ENCODE results near the gene SERAC1. TPM values are rescaled to one million over a fixed set of nuclear protein-coding genes. Genes with fewer than 3 reads are reported as not detected.

SERAC1 gene
- total and polyA plus RNA-seq, 10 of the 15 experiments (the other 5 are each of a cell fraction or from before 2014, with no cell fraction given): 0.76 to 2.9 (median 2.2) TPM

- WGBS (ENCODE audit: insufficient coverage, insufficient replicate concordance, low lambda C conversion rate, missing lambda C conversion rate): 88% methylated on average over 34 of the region's 34 CpGs
- H3K27me3 ChIP-seq (replicated peaks in 1 of 2; ENCODE audit: control insufficient read depth in 2 of 2, insufficient read depth in 2 of 2, low read length in 1 of 2): no peaks in the 10 kb centered on the region
- H2AFZ ChIP-seq (ENCODE audit: control insufficient read depth, low read depth, low read length): no peak overlapping the region
- H4K20me1 ChIP-seq (ENCODE audit: control insufficient read depth, insufficient read depth): no peaks in the 10 kb centered on the region
- ChIA-PET POLR2A (interaction anchor here (1.2 kb wide), 1 partner anchor 225 kb away, joined by 3 read pairs; no protein-coding TSS in a partner anchor), RAD21 (ENCODE audit: unreplicated experiment) (interaction anchor here (1.1 to 1.6 kb wide), 5 partner anchors 78 to 757 kb away, joined by 3 to 6 read pairs (median 3); no protein-coding TSS in a partner anchor), CTCF (interaction anchor here (0.6 to 3.2 kb wide), 24 partner anchors 8 to 757 kb away, joined by 3 to 19 read pairs (median 4); no protein-coding TSS in a partner anchor), SMC1A (ENCODE audit: uncharacterized antibody, unreplicated experiment) (interaction anchor here (1.0 to 2.4 kb wide), 11 partner anchors 45 to 405 kb away, joined by 3 to 6 read pairs (median 3); no protein-coding TSS in a partner anchor)
- no peaks in the 10 kb centered on the region for H3K4me1 ChIP-seq (ENCODE audit: control insufficient read depth, insufficient read depth, low read length)
- no peak overlapping the region for H3K9ac ChIP-seq (ENCODE audit: control insufficient read depth, insufficient read depth, low read length)
- in situ Hi-C loops (cut with MboI): no loop called here
- H3K9me3 ChIP-seq (replicated peaks; ENCODE audit: control insufficient read depth, insufficient read depth, low read length): no peaks in the 10 kb centered on the region
- BruUV-seq (replicated peaks): no TSS peak
- H3K36me3 ChIP-seq (ENCODE audit: control insufficient read depth in 2 of 2, insufficient read depth in 2 of 2, low read length in 1 of 2): no peaks in the 10 kb centered on the region
- no peak overlapping the region for H3K27ac ChIP-seq (ENCODE audit: control insufficient read depth, insufficient read depth)
- no peak overlapping the region for H3K4me2 ChIP-seq (ENCODE audit: control insufficient read depth, insufficient read depth)
- no peak overlapping the region for H3K4me3 ChIP-seq
- no peaks in the 10 kb centered on the region for H3K79me2 ChIP-seq (ENCODE audit: control insufficient read depth, insufficient read depth, low read length)
- no peak for TF ChIP-seq ZNF622 (IDR thresholded peaks at IDR 0.05)
- TF ChIP-seq ZNF24 (IDR thresholded peaks at IDR 0.05): no peak
- no peak for TF ChIP-seq SUZ12 (IDR thresholded peaks at IDR 0.05; ENCODE audit: unreplicated experiment)
- 0 out of 4 replicates have a peak, but pooled peaks of 1 of the 2 experiments have one; percentile 3 for TF ChIP-seq BHLHE40 (IDR thresholded peaks at IDR 0.05; ENCODE audit: borderline replicate concordance in 1 of 2, low read depth in 2 of 2, low read length in 1 of 2)
- ATAC-seq (peak; percentile 28), FAIRE-seq (no peak), DNase-seq (ENCODE audit: low read depth, low spot score) (no peak)
- intact Hi-C loops (cut with micrococcal nuclease; ENCODE audit: unreplicated experiment): loop anchor here (1.0 to 10.0 kb wide), 4 partner anchors 90 to 757 kb away; partner anchors contain the start of gene SYNJ2
Observed at GRCh38 chr6:158071121-158072082, 96.7 kb downstream of the SERAC1 start.

DNA sequence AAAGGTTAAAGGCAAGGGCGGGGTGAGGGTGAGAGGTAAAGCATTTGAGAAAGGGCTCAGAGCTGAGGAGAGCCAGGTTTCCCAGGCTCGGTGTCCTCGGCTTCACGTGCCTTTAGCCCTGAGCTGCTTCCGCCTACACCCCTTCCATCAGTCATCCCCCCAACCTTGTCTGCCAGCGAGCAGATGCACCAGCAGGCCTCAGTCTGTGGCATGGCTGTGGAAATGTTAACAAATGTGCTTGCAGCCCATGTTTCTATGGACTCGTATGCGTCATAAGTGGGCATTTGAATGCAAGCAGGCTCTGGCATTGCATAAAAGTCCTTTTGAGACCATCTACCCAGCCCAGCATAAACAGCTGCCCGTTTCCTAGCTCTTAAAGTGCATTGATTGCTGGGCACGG lies 97.5 kb downstream of the SERAC1 start:
- no peak overlapping the region for H3K4me2 ChIP-seq (ENCODE audit: control insufficient read depth, insufficient read depth)
- ChIA-PET RAD21 (ENCODE audit: unreplicated experiment) (no interaction called here), SMC1A (ENCODE audit: uncharacterized antibody, unreplicated experiment) (interaction anchor here (0.9 to 1.4 kb wide), 2 partner anchors 156 to 756 kb away, joined by 3 to 4 read pairs; no protein-coding TSS in a partner anchor), CTCF (interaction anchor here (0.6 to 2.3 kb wide), 8 partner anchors 9 to 755 kb away, joined by 3 to 7 read pairs (median 4); no protein-coding TSS in a partner anchor), POLR2A (no interaction called here)
- BruUV-seq (replicated peaks): no TSS peak
- intact Hi-C loops (cut with micrococcal nuclease; ENCODE audit: unreplicated experiment) (loop anchor here (10.0 kb wide), 2 partner anchors 166 to 756 kb away; no protein-coding TSS in a partner anchor), in situ Hi-C loops (cut with MboI) (no loop called here)
- ATAC-seq (no peak), DNase-seq (ENCODE audit: low read depth, low spot score) (no peak), FAIRE-seq (no peak)
- H3K79me2 ChIP-seq (ENCODE audit: control insufficient read depth, insufficient read depth, low read length): no peaks in the 10 kb centered on the region
- H3K27me3 ChIP-seq (replicated peaks in 1 of 2; ENCODE audit: control insufficient read depth in 2 of 2, insufficient read depth in 2 of 2, low read length in 1 of 2): no peaks in the 10 kb centered on the region
- no peaks in the 10 kb centered on the region for H3K36me3 ChIP-seq (ENCODE audit: control insufficient read depth in 2 of 2, insufficient read depth in 2 of 2, low read length in 1 of 2)
- no peak overlapping the region for H3K9ac ChIP-seq (ENCODE audit: control insufficient read depth, insufficient read depth, low read length)
- H3K9me3 ChIP-seq (replicated peaks; ENCODE audit: control insufficient read depth, insufficient read depth, low read length): no peaks in the 10 kb centered on the region
- no peaks in the 10 kb centered on the region for H4K20me1 ChIP-seq (ENCODE audit: control insufficient read depth, insufficient read depth)
- 98% methylated on average over 10 of the region's 10 CpGs for WGBS (ENCODE audit: insufficient coverage, insufficient replicate concordance, low lambda C conversion rate, missing lambda C conversion rate)
- H3K4me1 ChIP-seq (ENCODE audit: control insufficient read depth, insufficient read depth, low read length): no peaks in the 10 kb centered on the region
- no peak overlapping the region for H3K27ac ChIP-seq (ENCODE audit: control insufficient read depth, insufficient read depth)
- no peak overlapping the region for H3K4me3 ChIP-seq
- H2AFZ ChIP-seq (ENCODE audit: control insufficient read depth, low read depth, low read length): no peak overlapping the region
- TF ChIP-seq WRNIP1 (IDR thresholded peaks at IDR 0.05; ENCODE audit: borderline replicate concordance, low read depth, low read length) (no peak), CEBPZ (IDR thresholded peaks at IDR 0.05; ENCODE audit: low read depth, low read length) (no peak), NFYA (IDR thresholded peaks at IDR 0.05; ENCODE audit: borderline replicate concordance, low read depth, low read length) (no peak), BHLHE40 (IDR thresholded peaks at IDR 0.05; ENCODE audit: borderline replicate concordance in 1 of 2, low read depth in 2 of 2, low read length in 1 of 2) (no peak), ZNF384 (IDR thresholded peaks at IDR 0.05; ENCODE audit: borderline replicate concordance, low read depth, low read length) (no peak), PKNOX1 (IDR thresholded peaks at IDR 0.05) (no peak), HDGF (IDR thresholded peaks at IDR 0.05) (no peak)

Measured in GM12878 (cell line).